Spleen (tissue), 7 donors: ENCODE data around the gene FRK.

Experiments used
- CTCF ChIP-seq, 11 experiments: fragments of 200-600 bp in 7 of 11; fragments of 450-650 bp in 4 of 11; sonication (generic) in 4 of 11; IDR thresholded peaks in 8 of 11; conservative IDR thresholded peaks in 3 of 11; 1 replicate in 7 of 11; 2 replicates in 4 of 11; pipeline versions ENCODE4 v1.4.0 to v1.8.0; 2016 to 2021; ENCODE audit warnings: antibody characterized with exemption in 11 of 11, inconsistent platforms in 4 of 11, mild to moderate bottlenecking in 1 of 11
- POLR2A ChIP-seq, 3 donors: fragments of 450-650 bp; IDR thresholded peaks; one replicate each; pipeline ENCODE4 v1.5.1; 2017; ENCODE audit warnings: antibody characterized with exemption in 3 of 3, mild to moderate bottlenecking in 1 of 3
- POLR2AphosphoS5 ChIP-seq, 3 donors: sonication (generic); formaldehyde crosslinking; IDR thresholded peaks; one replicate each; pipeline ENCODE4 v1.5.1; 2017; ENCODE audit warnings: antibody characterized with exemption in 3 of 3
- donor health status: DM: no; HTN: no; CAD: no; lungs with moderate emphysema.
- donor health status: DM: no; HTN: no; CAD: no.
- donor health status: DM: no; HTN: no; CAD: no.

GRCh38 chr6:116002756-116003155 is 57.9 kb downstream of the FRK start:
- TF ChIP-seq CTCF (IDR thresholded peaks at IDR 0.05 in 8 of 11, conservative IDR thresholded peaks at IDR 0.05 in 3 of 11), result no peak
- TF ChIP-seq POLR2A (IDR thresholded peaks at IDR 0.05), result no peak
- TF ChIP-seq POLR2AphosphoS5 (IDR thresholded peaks at IDR 0.05), result no peak
